GM21786 (cell line): ENCODE data around the gene RIN2.

Source experiments
- ATAC-seq: cut with Tn5 transposase; IDR thresholded peaks from one replicate; pipeline ENCODE4 v1.9.1; 2021; ENCODE audit not compliant: unreplicated experiment

Gene RIN2

GRCh38 chr20:19758133-19758500 is at the start of gene RIN2:
Gene RIN2 (plus strand): TSS chr20:19758258. CDS start chr20:19889602, 131,344 bp downstream.
- no peak for ATAC-seq

GRCh38 chr20:19709635-19710335 is 48.3 kb upstream of the RIN2 start:
- no peak for ATAC-seq

DNA sequence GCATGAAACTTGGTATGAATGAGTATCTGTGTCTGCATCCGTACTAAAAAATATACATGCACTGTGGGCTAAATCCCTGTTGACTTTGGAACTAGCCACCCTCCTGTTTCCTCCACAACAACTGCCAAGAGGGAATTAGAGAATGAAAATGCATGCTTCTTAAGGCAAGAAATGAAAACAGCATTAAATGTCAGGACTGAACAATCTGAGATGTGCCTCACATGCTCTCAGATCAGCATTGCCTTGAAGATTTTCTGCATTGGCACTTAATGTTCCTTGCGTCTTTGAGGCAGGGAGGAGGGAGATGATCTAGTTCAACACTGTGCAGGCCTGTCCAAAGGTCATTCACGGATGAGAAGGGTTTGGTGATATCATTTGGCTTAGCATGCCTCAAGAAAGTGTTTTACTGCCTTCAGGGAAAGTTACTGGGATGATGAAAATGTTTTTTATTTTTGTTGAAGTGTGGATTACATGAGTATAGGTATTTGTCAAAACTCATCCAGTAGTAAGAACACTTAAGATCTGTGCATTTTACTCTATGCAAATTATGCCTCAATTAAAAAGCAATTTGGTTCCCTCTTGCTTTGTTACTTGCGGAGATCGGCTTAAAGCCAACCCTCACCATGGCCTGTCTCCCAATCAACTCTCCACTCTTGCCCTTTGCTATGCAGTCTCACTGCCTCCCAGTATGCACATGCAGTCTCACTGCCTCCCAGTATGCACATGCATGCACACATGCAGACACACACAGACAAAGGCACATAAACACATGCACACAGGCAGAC is 47.5 kb upstream of the RIN2 start:
- ATAC-seq: no peak

DNA sequence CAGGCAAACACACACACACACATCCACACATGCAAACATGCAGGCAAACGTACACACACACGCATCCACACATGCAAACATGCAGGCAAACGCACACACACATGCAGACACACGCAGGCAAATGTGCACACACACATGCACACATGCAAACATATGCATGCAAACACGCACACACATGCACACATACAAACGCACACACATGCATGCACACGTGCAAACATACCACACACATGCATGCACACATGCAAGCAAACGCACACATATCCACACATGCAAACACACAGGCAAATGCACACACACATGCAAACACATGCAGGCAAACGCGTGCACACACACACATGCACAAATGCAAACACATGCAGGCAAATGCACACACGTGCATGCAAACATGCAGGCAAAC is 46.9 kb upstream of the RIN2 start:
- no peak for ATAC-seq

DNA sequence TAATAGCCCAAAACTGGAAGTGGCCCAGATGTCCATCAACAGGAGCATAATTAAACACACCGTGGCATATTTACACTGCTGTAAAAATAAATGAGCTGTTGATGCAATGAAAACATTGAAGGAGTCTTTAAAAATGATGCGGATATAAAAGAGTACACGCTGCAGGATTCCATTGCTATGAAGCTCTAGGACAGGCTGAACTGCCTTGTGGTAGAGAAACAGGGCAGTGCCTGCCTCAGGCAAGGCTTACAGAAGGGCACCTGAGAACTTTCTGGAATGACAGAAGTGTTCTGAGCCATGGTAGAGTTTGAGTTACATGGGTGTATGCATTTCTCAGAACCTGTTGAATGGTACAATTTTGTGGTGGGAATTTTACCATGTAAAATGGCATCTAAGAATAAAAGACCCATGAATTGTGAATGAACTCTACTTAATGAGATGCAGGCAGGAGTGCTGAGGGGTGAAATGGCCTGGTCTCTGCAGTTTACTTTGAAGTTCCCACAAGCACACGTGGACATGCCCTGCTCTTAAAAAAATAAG is 45.3 kb upstream of the RIN2 start:
- ATAC-seq: no peak

DNA sequence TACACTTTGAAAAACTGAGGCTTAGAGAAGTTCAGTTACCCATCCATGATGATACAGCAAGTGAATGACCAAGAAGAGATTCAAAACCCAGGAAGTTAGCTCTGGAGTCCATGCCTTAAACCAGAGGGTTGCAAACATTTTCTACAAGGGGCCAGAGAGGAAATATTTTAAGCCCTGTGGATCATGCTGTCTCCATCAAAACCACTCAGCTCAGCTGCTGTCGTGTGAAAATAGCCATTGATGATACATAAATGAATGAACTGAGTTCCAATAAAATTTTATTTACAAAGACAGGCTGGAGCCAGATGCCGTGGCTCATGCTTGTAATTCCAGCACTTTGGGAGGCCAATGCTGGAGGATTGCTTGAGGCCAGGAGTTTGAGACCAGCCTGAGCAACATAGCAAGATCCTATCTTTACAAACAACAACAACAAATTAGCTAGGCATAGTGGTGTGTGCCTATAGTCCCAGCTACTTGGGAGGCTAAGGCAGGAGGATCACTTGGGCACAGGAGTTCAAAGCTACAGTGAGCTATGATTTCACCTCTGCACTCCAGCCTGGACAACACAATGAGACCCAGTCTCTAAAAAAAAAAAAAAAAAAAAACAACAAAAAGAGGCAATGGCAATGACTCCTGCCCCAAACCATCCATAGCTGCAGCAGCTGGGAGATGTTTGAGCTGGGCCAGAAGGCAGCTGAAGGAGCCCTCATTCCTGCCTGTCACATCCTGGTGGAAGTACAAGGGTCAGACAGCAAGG is 44.1 kb upstream of the RIN2 start:
- ATAC-seq: no peak

DNA sequence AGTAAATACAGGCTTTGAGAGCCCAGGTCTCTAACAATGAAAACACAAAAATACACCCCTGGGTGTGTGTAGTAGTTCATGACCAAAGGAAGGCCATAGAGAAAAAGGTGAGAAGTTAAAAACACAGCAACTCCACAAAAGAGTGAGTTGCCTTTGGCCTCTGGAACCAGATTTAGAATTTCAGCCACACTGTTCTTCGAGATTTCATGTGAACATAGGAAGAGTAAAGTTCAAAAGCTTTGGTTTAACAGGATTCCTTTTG is 43.5 kb upstream of the RIN2 start:
- no peak for ATAC-seq

GRCh38 chr20:19715986-19716385 is 42.1 kb upstream of the RIN2 start:
- ATAC-seq: no peak

- no peak for ATAC-seq
Observed at GRCh38 chr20:19718880-19719279, 39.2 kb upstream of the RIN2 start.

DNA sequence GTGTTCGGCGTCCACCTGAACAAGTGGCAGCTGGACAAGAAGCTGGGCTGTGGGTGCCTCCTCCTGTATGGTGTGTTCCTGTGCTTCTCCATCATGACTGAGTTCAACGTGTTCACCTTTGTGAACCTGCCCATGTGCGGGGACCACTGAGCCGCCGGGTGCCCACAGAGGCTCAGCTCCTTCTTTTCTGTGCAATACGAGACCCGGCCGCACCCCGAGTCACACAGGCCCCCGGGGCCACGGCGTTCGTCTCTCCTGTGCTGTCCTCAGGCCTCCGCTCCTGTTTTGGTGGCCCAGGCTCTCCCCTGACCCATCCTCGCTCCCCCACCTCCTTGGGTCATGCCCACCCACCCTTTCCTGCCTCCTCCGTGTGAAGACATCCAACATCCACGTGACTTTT is 37.1 kb upstream of the RIN2 start:
- ATAC-seq: no peak

DNA sequence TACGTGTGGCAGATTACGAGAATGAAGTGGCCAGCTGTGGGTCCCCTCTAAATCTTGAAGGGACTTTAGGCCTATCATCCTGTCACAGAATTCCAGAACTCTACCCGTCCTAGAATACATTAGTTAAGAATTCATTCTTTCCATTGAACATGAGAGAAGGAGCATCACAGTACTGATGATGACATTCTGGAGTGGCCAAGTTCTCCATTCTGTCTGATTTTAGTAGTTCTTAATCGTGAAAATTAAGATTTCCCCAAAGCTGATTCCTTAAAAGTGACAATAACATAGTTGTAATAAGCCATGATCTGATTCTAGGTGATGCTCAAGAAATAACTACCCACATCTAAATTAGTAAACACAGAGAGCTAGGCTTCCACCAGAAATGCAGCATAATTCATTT is 35.0 kb upstream of the RIN2 start:
- no peak for ATAC-seq

DNA sequence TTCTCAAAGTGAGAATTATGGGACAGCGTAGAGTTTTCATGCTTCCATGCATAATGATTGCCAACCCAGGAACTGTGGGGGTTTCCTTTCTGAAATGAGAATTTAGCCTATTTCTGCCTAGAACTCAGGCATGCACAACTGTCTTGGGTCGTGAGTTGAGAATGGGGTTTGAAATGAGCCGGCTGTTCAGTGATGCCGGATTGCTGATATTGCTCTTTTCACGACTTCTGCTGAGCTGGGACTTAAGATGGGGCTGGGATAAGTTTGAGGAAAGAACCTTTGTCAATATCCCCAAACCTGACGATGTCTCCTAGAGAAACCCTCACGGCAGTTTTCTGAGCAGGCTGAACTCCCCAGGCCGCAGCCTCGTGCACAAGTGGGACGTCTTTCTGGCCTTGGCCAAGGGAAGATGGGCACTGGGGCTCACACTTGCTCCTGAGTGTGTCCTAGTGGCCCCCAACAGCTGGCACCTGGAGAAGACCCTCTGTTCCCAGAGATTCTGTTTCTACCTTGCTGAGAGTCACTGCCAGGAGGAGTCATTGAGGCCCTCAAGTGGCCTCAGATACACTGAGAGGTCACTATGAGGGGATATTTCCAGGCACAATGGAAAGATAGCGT is 34.1 kb upstream of the RIN2 start:
- no peak for ATAC-seq

- no peak for ATAC-seq
Observed at GRCh38 chr20:19725373-19725772, 32.7 kb upstream of the RIN2 start.

GRCh38 chr20:19725814-19726525 is 32.1 kb upstream of the RIN2 start:
- no peak for ATAC-seq

DNA sequence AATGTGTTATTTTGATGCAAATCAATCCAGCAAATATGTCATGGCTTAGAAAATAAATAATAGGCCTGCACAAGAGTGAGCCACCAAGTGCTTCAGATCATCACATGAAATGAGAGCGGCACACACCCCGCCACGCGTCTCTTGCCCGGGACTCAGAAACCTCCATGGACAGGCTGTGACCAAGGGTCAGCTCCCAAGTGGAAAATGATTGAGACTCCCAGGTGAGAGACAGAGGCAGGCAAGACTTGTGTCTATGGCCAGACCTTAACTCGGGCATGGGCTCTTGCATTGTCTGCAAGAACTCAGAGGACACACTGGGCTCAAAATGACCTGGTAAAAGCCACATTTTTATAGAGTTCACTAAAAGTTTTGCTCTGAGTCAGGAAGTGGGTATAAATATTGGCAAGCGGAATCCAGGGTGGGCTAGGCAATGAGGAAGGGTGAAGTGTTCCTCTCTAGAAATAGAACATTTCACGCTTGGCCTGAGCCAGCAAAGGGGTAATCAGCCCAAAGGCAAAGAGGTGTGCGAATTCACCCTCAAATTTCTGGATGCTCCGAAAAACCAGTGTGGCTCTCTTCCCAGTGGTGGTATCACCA is 30.7 kb upstream of the RIN2 start:
- ATAC-seq: no peak

GRCh38 chr20:19729672-19730071 is 28.4 kb upstream of the RIN2 start:
- no peak for ATAC-seq

- no peak for ATAC-seq
Observed at GRCh38 chr20:19730706-19731105, 27.4 kb upstream of the RIN2 start.

DNA sequence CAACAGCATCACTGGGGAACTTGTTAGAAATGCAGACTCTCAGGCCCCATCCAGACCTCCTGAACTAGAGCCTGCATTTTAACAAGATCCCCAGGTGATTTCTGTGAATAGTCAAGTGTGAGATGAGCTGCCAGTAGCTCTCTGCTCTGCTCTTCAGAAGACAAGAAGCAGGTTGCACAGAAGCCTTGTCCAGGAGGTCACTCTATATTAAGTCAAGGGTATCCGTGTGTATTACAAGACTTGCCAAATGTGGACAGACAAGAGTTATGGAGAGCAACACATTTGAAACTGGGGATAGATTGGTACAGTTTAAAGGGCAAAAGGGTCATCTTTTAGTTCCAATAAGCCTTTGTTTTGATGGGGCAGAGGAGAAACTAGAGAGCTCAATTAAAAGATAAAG is 23.2 kb upstream of the RIN2 start:
- ATAC-seq: no peak

- no peak for ATAC-seq
Observed at GRCh38 chr20:19735446-19735845, 22.6 kb upstream of the RIN2 start.

DNA sequence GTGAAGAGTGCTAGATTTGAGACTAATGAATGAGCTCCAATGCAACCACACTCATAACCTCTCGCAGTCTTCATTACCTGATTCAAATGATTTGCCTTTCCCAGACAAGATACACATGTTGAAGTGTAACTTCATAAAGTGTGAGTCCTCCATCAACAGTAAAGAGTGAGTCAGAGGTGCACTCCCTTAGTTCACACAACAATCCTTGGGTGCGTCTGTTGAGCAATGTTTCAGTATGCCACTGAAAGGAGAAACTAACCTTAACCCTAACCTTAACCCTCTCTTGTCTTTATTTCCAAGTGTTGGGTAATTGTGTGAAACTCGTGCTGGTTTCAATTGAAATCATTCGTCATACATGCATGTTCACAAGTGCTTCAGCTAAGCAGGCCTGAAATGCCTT is 21.0 kb upstream of the RIN2 start:
- no peak for ATAC-seq

GRCh38 chr20:19738951-19739350 is 19.1 kb upstream of the RIN2 start:
- ATAC-seq: no peak
